ENCODE data around the gene GPR84.

DNA sequence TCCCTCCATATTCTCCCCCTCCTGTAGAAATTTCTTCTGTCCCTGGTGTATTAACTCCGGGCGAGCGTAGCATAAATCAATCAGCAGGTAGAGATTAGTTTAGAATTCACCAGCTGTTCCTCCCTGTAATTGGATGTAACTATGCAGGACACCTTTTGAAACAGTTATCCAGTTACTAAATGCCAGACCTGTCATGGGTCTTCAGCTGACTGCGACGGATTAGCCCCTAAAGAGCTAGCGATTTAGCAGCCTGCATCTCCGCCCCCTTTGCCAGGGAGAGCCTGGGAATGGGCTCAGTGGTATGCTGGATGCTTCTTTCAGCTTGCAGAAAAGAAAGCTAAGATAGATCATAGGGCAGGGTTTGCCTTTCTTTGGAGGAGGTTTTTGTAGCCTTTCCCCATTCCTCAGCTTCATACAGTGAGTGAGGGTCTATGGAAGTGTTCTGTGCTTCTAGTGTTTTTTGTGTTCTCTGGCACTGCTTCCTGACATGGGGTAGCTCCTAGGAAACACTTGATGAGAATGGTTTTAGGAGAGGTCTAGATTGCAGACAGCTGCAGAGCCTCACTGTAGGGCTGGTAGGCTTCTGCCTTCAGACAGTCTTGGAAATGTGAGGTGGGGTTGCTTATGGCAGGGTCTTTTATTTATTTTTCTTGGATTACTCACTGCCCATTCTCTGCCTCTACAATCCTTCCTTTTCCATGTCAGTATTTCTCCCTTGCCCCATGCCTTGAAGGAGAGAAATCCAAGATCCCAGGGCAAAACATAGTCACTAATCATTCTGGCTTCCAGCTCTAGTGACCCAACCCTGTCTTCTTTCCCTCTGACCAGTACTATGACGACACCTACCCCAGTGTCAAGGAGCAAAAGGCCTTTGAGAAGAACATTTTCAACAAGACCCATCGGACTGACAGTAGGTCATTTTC lies 22.6 kb downstream of the GPR84 start:
- TF ChIP-seq, protein P1, sequence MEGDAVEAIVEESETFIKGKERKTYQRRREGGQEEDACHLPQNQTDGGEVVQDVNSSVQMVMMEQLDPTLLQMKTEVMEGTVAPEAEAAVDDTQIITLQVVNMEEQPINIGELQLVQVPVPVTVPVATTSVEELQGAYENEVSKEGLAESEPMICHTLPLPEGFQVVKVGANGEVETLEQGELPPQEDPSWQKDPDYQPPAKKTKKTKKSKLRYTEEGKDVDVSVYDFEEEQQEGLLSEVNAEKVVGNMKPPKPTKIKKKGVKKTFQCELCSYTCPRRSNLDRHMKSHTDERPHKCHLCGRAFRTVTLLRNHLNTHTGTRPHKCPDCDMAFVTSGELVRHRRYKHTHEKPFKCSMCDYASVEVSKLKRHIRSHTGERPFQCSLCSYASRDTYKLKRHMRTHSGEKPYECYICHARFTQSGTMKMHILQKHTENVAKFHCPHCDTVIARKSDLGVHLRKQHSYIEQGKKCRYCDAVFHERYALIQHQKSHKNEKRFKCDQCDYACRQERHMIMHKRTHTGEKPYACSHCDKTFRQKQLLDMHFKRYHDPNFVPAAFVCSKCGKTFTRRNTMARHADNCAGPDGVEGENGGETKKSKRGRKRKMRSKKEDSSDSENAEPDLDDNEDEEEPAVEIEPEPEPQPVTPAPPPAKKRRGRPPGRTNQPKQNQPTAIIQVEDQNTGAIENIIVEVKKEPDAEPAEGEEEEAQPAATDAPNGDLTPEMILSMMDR (optimal IDR thresholded peaks at IDR 0.05 in 1 of 3, IDR thresholded peaks at IDR 0.05 in 1 of 3, conservative IDR thresholded peaks at IDR 0.05 in 1 of 3; ENCODE audit: extremely low read depth in 1 of 3, insufficient read depth in 2 of 3, low read length in 3 of 3): no peak
- TF ChIP-seq EZH2 (IDR thresholded peaks at IDR 0.05; ENCODE audit: low read length): no peak

Measured in keratinocyte (primary cell).